Gastroesophageal sphincter (tissue), 3 donors: ENCODE measurements around the gene HEY2.

Source experiments
- EP300 ChIP-seq: sonication (generic); formaldehyde crosslinking; IDR thresholded peaks from one replicate; pipeline ENCODE4 v1.6.1; 2017; ENCODE audit warnings: antibody characterized with exemption, mild to moderate bottlenecking
- POLR2A ChIP-seq, 2 donors: fragments of 450-650 bp; IDR thresholded peaks; one replicate each; pipeline ENCODE4 v1.6.1; 2017; ENCODE audit warnings: antibody characterized with exemption in 2 of 2, mild to moderate bottlenecking in 2 of 2, moderate library complexity in 1 of 2
- POLR2AphosphoS5 ChIP-seq: sonication (generic); formaldehyde crosslinking; IDR thresholded peaks from one replicate; pipeline ENCODE4 v1.6.1; 2017; ENCODE audit warnings: antibody characterized with exemption
- TF ChIP-seq, protein P1 (sequence below), 4 experiments: fragments of 200-600 bp in 2 of 4; fragments of 450-650 bp in 2 of 4; sonication (generic) in 1 of 4; IDR thresholded peaks; one replicate each; pipeline ENCODE4 v1.5.1; 2017 to 2019; ENCODE audit warnings: antibody characterized with exemption in 4 of 4, mild to moderate bottlenecking in 2 of 4, moderate library complexity in 2 of 4

DNA sequence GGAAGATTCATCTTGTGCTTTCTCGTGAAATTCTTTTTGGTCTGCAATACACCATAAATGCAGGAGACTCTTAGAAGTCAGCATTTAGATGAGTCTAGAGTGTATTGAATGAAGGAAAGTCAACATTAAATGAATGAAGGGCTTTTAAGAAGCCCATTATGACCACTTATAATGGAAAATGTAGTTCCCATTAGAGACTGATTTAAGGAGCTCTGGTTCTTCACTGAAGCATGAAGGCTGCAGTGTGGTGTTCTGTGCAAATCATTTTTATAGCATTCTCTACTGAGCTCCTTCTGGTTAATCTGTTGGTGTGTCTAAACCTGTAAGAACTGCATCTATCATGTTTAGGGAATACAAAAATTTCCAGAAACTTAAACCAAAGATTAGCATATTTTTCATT, 61.0 kb downstream of the HEY2 start:
- TF ChIP-seq, protein P1, sequence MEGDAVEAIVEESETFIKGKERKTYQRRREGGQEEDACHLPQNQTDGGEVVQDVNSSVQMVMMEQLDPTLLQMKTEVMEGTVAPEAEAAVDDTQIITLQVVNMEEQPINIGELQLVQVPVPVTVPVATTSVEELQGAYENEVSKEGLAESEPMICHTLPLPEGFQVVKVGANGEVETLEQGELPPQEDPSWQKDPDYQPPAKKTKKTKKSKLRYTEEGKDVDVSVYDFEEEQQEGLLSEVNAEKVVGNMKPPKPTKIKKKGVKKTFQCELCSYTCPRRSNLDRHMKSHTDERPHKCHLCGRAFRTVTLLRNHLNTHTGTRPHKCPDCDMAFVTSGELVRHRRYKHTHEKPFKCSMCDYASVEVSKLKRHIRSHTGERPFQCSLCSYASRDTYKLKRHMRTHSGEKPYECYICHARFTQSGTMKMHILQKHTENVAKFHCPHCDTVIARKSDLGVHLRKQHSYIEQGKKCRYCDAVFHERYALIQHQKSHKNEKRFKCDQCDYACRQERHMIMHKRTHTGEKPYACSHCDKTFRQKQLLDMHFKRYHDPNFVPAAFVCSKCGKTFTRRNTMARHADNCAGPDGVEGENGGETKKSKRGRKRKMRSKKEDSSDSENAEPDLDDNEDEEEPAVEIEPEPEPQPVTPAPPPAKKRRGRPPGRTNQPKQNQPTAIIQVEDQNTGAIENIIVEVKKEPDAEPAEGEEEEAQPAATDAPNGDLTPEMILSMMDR (IDR thresholded peaks at IDR 0.05) = no peak
- no peak for TF ChIP-seq POLR2A (IDR thresholded peaks at IDR 0.05)
- no peak for TF ChIP-seq EP300
- TF ChIP-seq POLR2AphosphoS5 = no peak
